HG02623 (cell line): Measurements from ENCODE around the gene EHD4.

Source experiments
- ATAC-seq: cut with Tn5 transposase; IDR thresholded peaks from one replicate; pipeline ENCODE4 v1.9.1; 2021; ENCODE audit warnings: moderate library complexity; ENCODE audit not compliant: unreplicated experiment

EHD4 gene

DNA sequence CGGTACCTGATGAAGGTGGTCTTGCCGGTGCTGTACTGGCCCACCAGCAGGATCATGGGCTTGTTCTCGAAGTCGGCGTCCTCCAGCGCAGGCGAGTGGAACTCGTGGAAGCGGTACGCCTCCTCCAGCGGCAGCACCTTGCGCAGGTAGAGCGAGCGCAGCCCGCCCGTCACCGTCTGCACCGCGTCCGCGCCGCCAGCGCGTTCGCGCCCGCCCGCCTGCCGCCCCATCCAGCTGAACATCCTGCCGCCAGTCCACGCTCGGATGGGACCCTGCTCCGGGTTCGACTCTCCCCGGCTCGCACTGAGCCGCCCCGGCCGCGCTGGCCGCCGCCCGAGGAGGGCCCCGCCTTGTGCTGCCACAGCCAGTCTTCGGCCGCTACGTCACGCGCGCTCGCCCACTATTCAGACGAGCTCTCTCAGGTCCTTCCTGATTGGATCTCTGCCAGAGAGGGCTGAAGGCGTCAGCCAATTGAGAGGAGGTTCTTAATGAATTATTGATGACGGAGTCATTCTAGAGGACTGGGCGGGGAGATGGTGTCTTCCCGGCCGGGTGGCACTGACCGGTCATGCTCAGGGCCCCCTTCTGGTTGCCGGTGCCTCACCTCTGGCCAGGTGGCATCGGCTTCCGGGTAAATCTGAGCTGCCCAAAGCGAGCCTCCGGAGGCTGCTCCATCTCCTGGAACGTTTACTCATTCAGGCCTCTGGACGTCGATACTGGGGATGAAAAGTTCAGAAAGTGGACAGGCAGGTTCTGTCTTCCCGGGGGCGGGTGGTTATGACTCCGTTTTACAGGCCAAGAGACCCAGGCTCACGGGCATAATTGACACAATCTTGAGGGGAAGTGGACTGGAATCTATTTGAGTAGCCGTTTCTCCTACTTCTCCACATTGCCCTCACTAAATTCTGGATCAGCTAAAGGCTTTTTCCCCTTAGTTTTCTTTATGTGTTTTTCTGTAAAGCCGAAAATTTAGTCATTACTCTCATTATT, at the start of gene EHD4:
TSS of gene EHD4 (minus strand) at position 305 of the 990 bp plus-strand sequence. CDS start at position 242, 63 bp downstream.
- peak; percentile 82 for ATAC-seq

DNA sequence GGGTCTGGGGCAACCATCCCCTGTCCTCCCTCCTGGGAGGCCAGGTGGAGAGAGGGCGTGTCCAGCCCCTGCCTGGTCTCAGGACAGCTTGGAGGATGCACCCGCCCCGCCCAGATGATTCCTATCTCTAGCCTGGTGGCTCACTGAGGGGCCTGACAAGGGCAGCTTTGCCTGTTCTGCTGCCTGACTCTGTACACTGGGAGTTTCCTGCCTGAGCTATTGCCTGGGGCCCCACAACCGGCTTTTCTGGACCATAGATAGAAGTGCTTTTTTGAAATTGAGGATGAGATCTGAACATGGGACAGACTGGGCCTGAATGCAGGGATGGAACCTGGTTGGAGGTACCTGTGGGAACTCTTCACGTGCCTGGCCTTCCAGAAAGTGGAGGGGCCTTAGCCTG, 49.2 kb upstream of the EHD4 start:
- ATAC-seq: no peak

DNA sequence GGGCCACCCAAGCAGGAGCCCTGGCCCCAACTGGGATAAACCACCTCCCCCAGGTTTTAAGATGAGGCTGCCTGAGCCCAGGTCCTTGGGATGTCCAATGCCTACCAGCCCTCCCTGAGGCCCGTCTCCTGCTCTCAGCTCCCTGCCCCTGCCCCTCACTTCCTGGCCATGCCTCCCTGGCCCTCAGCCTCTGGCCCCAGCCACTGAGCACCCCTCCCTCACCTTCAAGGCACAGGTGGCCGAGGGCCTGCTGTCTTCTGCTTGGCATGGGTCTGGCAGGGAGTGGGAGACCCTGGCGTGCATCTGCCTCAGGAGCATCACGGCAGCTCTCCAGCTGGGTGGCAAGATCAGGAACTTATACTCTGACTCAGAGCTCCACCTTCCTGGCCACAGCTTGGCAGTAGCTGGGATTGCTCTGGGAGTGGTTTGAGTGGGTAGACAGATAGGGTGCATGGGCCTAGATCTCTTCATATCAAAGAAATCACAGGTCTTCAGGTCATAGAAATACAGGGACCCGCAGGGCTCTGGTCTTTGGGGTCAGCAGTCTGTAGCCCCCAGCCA, 48.4 kb upstream of the EHD4 start, which contains the start of gene PLA2G4E:
TSS of gene PLA2G4E (minus strand) at position 330 of the 561 bp plus-strand sequence. CDS start at position 318, 12 bp downstream.
- no peak for ATAC-seq

DNA sequence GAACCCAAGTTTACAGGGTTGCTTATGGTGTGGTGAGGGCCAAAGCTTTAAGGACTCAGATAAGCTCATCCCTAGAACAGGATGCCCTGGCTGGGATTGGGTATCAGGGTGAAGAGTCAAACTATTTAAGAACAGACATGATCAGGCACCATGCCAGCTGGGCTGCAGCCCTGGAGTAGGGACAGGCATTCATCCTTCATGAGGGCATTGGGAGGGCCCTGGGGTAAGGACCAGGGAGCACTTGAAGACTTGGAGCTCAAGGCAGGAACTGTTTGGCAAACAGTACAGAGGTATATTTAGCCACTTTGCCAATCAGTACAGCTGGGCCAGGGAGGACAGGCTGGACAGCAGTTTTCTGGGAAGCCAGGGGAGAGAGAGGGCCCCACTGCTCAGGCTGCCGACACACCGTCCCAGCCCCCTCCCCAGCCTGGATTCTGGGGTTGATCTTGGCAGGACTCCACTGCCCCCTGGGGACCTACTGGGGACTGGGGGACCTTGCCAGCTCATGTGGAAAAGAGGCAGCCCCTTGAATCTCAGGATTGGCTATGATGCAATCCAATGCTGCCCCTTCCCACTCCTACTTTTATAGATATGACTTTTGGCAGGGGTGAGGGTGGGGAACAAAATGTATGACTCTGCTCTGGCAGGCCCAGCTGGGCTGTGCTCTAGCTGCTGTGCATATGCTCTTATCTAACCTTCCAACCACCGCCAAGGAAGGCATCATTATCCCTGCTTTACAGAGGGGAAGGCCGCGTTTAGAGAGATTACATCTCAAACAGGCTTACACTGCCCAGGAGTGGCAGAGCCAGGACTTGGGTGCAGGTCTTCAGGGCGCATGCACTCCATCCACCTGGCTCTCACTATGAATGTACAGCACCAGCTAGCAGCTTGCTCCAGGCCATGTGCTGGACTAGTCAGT, 46.2 kb upstream of the EHD4 start:
- ATAC-seq: no peak

DNA sequence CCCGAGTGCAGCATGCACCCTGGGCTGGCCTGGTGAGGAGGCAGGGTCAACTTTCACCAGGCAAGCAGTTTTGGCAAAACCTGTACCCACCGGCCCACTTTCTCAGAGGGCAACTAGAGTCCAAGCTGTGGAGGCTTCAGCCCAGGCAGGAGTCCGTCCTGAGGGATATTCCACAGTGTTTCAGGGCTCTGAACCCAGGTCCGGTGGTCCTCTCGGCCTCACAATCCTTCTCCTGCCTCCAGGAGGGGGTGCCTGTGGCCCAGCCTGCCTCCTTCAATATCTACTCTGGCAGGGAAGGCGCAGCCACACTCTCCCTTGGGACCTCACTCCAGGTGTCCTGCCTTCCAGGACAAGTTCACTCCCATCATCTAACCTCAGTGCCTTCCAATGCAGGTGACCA, 44.6 kb upstream of the EHD4 start:
- no peak for ATAC-seq

DNA sequence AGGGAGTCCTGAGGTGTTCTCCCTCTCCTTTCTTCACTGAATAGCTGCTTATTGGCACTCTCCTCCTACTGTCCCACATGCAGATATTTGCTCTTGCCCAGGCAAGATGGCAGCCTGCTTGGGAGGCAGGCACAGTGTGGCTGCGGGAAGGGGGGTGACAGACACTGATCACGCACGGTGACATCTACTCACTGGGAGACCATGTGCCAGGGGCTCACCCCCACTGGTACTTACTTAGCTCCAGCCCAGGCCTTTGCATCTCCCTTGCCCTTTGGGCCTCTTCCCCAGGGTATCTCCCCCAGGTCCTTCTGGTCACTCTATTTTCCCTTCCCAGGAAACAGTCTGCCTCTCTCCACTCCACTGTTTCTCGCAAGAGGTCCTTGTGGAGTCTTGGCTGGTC, 42.0 kb upstream of the EHD4 start:
- no peak for ATAC-seq

DNA sequence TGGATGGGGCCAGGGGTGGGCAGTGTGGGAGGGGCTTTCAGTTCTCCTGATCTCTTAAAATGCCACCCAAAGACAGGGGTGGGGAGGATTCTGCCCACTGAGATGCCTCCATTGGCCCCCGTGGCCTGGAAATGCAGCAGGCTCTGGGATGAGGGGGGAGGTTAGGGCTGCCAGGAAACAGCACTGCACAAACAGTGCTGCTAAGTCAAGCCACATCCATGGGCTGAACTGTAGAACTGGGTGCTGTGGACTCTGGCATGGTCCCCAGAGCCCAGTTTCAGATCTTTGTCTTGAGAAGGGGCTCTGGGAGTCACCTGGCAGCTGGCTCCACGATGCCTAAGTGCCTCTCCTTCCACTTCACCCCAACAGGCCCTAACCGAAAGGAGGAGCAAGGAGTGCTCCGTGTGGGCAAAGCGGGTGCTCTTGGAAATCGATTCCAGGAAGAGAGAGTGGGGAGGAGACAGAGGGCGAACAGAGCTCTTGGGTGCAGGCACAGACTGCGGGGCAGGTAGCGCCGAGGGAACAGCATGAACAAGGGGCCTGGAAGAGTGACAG, 40.6 kb upstream of the EHD4 start:
- ATAC-seq: no peak

DNA sequence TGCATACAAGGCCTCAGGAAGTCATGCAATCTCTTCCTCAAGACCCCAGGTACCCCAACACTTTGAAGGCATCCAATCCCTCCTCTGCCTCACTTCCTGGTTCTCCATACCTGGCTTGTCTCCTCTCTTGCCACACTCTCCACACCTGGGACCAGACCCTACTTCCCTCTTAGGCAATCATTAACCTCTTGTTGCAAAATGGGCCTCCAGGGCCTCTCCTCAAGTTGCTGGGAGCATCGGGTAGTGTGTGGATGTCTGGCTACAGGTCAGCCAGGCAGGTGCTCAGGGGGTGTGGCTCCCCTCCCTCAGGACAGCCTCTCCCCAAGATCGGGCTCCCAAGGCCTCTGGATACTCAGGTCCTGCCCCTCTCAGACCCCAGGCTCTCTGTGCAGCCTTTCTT, 39.9 kb upstream of the EHD4 start:
- no peak for ATAC-seq

DNA sequence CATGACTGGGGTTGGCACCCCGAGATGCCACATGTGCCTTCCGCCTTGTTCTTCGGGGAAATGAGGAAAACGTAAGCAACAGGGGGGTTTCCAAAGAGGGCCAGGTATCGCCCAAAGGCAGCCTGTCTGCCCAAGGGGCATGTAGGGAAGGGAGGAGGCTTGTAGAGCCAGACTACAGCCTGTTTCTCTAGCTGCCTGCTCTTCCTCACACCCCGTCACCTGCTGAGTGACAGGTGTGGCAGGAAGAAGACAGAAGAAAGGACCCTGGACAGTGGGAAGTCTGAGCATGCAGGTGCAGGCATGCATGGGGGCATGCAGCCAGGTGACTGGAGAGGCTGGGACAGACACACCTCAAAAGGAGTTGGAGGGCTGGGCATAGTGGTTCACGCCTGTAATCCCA, 38.7 kb upstream of the EHD4 start:
- ATAC-seq: no peak

DNA sequence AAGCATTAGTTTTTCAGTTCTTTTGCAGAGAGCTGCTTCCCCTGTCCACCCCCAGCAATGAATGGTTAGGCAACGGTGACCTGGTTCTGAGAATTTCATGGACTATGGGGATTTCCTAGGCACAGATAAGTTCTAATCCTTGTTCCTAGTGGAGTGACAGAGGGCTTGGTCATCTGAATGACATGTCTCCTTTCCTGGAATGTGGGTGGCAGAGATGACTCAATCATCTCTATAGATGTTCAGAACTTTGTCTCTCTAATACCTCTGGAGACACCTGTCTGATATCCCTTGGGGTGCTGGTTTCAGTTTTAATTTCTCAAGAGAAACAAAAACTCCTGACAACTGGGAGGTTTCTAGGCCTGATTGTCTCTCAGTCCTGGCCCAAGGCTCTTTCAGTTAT, 38.1 kb upstream of the EHD4 start:
- peak; percentile 80 for ATAC-seq

DNA sequence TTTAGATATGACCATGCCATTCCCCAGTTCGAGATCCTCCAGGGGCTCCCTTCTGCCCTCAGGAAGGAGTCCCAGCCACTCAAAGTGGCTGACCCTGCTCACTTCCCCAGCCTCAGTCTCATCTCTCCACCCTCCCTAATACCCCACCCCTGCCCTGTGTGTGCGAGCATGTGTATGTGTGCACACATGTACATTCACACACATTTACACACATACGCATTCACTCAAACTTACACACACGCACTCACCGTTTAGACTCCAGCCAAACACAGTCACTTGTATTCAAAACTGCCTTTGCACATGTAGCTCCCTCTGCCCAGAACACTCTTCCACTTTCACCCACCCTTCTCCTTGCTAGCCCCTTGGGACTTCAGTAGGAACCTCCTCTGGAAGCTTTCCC, 37.1 kb upstream of the EHD4 start:
- no peak for ATAC-seq

DNA sequence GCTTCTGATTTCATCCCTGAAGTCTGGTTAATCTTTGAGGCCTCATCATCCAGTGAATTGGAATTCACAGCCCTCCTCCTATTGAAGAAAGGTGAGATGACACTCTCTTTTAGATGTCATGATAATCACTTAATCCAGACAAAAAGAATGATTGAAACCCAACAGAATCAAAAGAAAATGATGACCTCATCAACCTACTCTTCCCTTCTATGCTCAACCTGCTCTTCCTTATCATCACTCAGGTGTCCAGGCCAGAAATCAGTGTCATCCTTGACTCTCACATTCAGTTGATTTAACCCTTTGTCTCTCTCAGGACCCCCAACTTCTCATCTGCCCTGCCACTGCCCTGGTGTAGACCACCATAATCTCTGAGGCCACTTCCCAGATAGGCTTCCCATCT, 36.7 kb upstream of the EHD4 start:
- ATAC-seq: no peak

DNA sequence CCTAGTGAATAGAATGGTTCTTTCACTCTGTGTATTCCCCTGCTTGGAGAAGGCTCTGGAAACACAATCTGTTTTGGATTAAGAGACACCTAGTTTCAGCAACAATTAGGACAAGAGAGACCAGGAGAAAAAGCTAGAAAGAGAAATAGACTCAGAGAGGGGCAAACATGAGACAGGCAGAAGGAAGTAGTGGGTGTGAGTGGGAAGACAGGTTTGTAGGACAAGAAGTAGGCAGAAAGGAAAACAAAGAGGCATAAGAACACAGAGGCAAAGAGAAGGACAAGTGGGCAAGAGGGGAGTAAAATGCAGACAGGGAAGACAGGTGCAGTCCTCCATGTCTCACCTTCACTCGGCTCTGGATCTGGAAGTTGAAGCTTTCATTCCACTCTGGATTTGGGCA, 35.0 kb upstream of the EHD4 start:
- ATAC-seq: no peak

DNA sequence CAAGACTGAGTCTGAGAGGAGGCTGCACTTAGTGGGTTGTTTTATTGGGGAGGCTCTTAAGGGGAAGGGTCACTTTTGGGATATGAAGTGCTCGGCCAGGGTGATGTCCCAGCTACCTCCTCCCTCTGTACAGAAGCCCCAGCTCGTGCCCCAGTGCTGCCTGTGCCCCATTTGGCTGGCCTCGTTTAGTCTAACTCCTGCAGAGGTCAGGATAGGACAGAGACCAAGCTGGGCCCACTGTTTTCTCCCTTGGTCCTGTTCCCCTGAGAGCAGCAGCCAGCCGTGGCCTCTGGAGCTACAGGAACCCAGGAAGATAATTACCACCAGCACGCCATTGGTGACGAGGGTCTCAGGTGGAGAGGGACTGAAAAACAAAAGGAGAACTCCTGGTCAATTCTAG, 30.0 kb upstream of the EHD4 start:
- no peak for ATAC-seq

DNA sequence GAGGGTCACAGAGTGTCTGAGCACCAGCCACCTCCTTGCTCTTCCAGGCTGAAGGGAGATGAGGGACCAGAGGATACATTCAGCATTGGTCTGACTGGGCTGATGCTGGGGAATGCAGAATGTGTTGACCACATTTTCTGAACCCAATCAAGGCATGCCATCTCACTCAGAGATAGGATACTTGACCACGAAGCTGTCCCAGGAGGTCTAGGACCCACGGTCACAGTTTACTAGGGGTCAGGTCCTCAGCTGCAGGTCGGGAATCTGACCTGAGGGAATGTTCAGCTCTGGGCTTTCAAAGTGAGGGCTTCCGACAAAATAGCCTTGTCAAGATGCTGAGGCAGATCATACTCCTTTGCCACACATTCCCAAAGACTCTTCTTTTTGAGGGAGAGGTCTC, 28.9 kb upstream of the EHD4 start:
- no peak for ATAC-seq

DNA sequence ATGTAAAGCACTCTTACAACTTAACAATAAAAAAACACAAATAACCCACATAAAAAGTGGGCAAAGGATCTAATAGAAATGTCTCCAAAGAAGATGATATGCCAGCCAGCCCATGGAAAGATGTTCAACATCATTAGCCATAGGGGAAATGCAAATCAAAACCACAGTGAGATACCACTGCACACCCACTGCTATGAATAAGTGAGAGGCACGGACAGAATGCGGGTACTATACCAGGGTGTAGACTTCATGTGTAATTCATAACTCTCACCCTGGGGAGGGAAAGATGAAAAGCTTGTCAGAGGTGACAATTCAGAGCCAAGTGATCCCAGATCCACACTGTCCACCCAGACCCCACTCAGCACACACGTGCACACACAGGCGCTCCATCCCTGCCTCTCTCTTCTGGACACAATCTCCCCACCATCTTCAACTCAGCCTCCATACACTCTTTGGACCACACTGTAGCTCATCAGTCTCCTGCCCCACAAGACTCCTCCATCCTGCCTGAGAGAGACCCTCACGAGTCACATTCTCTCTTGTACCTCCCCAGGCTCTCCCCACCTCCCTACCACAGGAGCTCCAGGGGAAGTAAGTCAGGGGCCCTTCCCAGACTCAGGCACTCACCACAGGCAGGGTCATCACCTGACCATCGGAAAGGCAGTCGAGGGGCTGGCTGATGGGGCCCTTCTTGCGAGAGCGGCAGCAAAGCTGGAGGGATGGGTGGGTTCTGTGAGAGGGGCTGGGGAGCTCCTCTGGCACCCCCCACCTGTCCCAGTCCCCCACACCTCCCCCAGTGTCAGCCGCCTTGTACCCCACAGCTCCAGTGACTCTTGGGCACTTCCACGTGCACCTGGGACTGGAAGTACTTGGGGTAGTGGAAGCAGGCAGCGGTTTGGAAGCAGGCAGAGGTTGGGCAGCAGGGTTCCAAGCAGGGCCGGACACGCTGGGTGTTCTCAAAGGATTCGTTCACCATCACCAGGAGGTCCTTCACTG, 27.2 kb upstream of the EHD4 start:
- no peak for ATAC-seq

DNA sequence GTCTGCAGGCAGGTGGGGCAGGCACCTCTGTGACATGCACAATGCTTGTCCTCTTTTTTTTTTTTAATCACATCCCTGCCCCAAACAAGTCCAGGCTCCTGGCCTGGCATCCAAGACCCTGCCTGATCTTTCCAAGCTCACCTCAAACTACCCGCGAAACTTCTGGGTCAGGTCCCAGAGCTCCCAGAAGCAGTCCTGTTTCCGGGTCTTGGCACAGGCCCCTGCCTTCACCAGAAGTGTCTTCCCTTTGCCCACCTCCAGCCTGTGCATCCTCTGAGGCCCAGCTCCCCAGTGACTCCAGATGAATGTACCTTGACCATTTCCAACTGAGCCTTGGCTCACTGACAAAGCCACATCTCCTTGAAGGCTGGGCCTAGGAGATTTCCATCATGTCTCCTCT, 25.5 kb upstream of the EHD4 start:
- no peak for ATAC-seq

DNA sequence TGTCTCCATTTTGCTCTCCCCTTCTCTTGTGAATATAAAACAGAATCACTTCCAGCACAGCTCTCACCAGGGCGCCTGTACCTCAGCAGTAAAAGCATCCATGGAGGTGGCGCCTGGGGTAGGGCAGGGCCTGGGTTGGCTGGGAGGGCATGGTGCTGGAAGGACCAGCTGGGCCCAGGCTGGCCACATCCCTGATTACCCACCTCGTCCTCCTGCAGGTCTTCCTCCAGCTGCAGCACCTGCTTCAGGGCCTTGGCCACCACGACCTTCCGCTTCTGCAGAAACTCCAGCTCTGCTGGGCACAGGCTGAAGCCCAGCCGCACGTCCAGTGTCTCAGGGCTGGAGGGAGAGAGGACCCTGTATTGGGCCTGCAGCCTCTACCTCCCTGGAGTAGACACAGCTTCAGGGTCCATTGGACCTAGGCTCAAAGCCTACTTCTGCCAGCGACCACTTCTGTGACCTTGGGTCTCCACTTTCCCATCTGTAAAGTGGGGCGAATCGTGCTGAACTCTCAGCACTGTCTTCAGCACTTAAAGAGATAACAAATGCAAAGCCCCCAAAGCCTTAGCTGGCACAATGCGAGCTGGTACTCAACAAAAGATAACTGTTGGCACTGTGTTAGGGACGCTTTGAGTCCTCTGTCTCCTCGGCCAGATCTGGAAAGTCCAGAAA, 24.7 kb upstream of the EHD4 start:
- ATAC-seq: no peak

DNA sequence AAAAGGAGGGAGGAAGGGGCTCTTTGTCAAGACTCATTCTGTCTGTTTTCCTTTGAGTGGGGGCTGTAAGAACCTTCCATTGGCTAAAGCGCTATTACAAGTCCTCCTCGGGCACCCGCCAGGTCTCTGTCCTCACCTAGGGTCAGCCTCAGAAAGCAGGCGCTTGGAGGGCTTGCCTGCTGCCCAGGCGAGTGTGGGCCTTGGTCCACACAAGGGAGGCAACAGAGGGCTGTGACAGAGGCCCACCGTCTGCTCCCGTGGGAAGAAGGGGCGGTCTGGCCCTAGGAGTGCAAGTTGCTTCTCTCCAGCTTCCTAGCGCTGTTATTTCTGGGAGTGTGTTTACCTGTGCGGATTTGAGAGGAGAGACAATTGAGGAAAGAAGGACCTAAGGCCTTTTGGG, 24.0 kb upstream of the EHD4 start:
- ATAC-seq: no peak
